Measurements from ENCODE around the gene STIP1. TPM values are rescaled to one million over a fixed set of nuclear protein-coding genes. Genes with fewer than 3 reads are reported as not detected.

STIP1 gene
- total and polyA plus RNA-seq, 10 of the 15 experiments (the other 5 are each of a cell fraction or from before 2014, with no cell fraction given) = 25.2 to 291 (median 191) TPM

DNA sequence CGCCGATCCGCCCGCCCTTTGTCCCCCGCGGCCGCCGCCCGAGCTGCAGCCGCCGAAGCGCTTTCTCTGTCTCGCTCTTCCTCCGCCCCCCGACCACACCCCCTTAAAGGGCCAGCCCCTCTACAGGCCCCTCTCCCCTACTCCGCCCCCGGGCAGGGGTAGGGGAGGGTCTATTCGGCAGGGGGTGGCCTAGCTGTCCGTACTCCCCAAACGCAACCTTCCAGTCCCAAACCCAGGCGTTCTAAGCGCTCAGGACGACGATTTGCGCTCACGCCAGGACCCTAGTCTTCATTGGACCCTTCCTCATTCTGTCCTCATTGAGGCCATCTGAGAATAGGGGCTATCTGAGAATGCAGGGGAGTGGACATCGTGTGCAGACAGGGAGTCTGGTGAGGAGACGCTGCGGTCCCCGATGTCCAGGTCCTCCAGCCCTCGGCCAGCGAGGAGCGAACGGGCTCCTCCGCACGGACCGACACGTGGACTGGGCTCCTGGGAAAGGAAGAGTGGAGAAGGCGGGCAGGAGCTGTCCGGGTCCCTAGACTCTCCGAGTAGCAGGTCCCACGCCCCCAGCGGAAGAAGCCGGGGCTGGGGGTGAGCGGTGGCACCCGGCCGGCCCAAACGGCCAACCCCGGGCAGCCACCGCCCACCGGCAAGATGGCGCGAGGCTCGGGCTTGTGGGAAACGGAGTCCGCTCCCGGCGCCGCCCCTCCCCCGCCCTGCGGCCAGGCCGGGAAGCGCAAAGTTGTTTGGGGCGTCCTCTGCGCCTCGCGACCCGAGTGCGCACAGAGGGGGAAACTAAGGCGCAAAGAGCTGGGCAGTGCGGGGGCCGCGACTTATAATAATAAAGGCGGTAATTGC, 61.1 kb downstream of the STIP1 start, which contains the start of gene PPP1R14B (continued):
- TF ChIP-seq, protein P1, sequence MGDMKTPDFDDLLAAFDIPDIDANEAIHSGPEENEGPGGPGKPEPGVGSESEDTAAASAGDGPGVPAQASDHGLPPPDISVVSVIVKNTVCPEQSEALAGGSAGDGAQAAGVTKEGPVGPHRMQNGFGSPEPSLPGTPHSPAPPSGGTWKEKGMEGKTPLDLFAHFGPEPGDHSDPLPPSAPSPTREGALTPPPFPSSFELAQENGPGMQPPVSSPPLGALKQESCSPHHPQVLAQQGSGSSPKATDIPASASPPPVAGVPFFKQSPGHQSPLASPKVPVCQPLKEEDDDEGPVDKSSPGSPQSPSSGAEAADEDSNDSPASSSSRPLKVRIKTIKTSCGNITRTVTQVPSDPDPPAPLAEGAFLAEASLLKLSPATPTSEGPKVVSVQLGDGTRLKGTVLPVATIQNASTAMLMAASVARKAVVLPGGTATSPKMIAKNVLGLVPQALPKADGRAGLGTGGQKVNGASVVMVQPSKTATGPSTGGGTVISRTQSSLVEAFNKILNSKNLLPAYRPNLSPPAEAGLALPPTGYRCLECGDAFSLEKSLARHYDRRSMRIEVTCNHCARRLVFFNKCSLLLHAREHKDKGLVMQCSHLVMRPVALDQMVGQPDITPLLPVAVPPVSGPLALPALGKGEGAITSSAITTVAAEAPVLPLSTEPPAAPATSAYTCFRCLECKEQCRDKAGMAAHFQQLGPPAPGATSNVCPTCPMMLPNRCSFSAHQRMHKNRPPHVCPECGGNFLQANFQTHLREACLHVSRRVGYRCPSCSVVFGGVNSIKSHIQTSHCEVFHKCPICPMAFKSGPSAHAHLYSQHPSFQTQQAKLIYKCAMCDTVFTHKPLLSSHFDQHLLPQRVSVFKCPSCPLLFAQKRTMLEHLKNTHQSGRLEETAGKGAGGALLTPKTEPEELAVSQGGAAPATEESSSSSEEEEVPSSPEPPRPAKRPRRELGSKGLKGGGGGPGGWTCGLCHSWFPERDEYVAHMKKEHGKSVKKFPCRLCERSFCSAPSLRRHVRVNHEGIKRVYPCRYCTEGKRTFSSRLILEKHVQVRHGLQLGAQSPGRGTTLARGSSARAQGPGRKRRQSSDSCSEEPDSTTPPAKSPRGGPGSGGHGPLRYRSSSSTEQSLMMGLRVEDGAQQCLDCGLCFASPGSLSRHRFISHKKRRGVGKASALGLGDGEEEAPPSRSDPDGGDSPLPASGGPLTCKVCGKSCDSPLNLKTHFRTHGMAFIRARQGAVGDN (IDR thresholded peaks at IDR 0.05) = no peak
- no peak for TF ChIP-seq ZBED1 (IDR thresholded peaks at IDR 0.05; ENCODE audit: borderline replicate concordance)
- peak in 1 of 2 experiments; percentile 44; a peak in 1 of 4 replicates for TF ChIP-seq BHLHE40 (IDR thresholded peaks at IDR 0.05; ENCODE audit: borderline replicate concordance in 1 of 2, low read depth in 2 of 2, low read length in 1 of 2)
- peak; percentile 99 for TF ChIP-seq YY1 (IDR thresholded peaks at IDR 0.05; ENCODE audit: low read depth, low read length)
- no peak for TF ChIP-seq HDAC6 (IDR thresholded peaks at IDR 0.05; ENCODE audit: unreplicated experiment)
- no peak for TF ChIP-seq ZNF274 (IDR thresholded peaks at IDR 0.05; ENCODE audit: insufficient read depth, insufficient read length)
- TF ChIP-seq TCF12 (IDR thresholded peaks at IDR 0.05; ENCODE audit: low read depth, low read length) = peak; percentile 38; the same call in 1 of the 2 replicates
- TF ChIP-seq BACH1 (IDR thresholded peaks at IDR 0.05; ENCODE audit: borderline replicate concordance) = peak; percentile 26; the same call in 1 of the 2 replicates
- TF ChIP-seq POLR2AphosphoS2 (IDR thresholded peaks at IDR 0.05; ENCODE audit: low read depth, low read length) = no peak
- no peak for TF ChIP-seq SMC3 (IDR thresholded peaks at IDR 0.05; ENCODE audit: borderline replicate concordance, low read length)

Data from GM12878 (cell line).